BLaER1 (cell line): Measurements from ENCODE around the gene HJURP.

ENCODE experiments used
- H3K27ac ChIP-seq: shearing (Covaris generic); formaldehyde crosslinking; 2 replicates; pipeline ENCODE4 v1.8.1; 2022
- H3K27me3 ChIP-seq: shearing (Covaris generic); formaldehyde crosslinking; 2 replicates; pipeline ENCODE4 v1.8.1; 2022
- H3K36me3 ChIP-seq: shearing (Covaris generic); formaldehyde crosslinking; 2 replicates; pipeline ENCODE4 v1.8.1; 2022
- H3K4me1 ChIP-seq: shearing (Covaris generic); formaldehyde crosslinking; 2 replicates; pipeline ENCODE4 v1.8.1; 2022
- H3K4me2 ChIP-seq: shearing (Covaris generic); formaldehyde crosslinking; 2 replicates; pipeline ENCODE4 v1.8.1; 2022
- H3K4me3 ChIP-seq: shearing (Covaris generic); formaldehyde crosslinking; 2 replicates; pipeline ENCODE4 v1.8.1; 2022
- H3K9ac ChIP-seq: shearing (Covaris generic); formaldehyde crosslinking; 2 replicates; pipeline ENCODE4 v1.8.1; 2022
- H3K9me3 ChIP-seq: shearing (Covaris generic); formaldehyde crosslinking; 2 replicates; pipeline ENCODE4 v1.8.1; 2022
- H4K20me1 ChIP-seq: shearing (Covaris generic); formaldehyde crosslinking; 2 replicates; pipeline ENCODE4 v1.8.1; 2022
- Cebpa-rat ChIP-seq: shearing (Covaris generic); IDR thresholded peaks from 2 replicates; pipeline ENCODE4 v1.8.1; 2022

Gene HJURP

DNA sequence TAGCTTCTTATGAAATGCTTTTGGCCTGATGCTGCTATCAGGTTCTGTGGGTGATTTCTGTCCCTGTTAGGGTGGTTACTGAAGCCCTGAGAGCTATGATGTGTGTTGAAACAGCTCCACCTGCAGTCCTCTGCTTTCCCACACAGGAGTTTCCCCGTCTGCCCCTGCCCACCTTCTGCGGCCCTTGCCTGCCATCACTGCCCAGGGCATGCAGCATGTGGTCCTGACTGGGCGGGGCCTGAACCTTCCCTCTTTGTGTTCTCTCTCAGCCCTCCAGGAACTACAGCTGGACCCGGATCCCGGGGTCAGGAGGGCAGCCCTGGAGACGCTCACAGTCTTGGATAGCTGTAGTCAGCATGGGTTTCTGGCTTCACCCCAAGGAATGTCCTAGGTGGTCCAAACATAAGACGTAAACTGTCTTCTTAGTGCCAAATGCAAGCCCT, 21.4 kb downstream of the HJURP start:
- H4K20me1 ChIP-seq: peaks cover 33% of the 10 kb centered on the region
- H3K27me3 ChIP-seq: no peaks in the 10 kb centered on the region
- H3K9me3 ChIP-seq: no peaks in the 10 kb centered on the region
- no peak overlapping the region for H3K4me3 ChIP-seq
- H3K36me3 ChIP-seq: peaks cover 40% of the 10 kb centered on the region
- peaks cover 75% of the 10 kb centered on the region for H3K4me1 ChIP-seq
- H3K9ac ChIP-seq: no peak overlapping the region
- no peak for TF ChIP-seq Cebpa-rat
- peak overlapping the region; percentile 91 for H3K4me2 ChIP-seq
- peak overlapping the region; percentile 31 for H3K27ac ChIP-seq

DNA sequence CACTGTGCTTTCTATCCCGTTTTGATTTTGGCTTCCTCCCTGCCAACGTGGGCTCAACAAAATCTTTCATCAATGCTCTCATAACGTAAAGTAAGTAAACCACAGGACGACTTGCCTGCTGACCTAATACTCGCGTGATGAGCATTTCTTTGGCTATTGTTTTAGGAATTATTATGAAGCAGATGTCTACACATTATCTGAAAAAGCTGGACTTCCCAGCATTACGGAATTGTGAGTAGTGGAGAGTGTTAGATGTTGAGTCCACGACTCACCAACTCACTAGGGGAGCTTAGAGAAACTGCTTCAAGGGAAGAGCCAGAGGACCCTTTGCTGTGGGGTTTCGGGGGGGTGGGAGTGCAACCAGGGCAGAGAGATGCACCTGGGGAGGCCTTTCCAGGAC, 21.9 kb downstream of the HJURP start:
- peak overlapping the region; percentile 31; the same call in 1 of the 2 replicates for H3K27ac ChIP-seq
- peak overlapping the region; percentile 91 for H3K4me2 ChIP-seq
- peaks cover 71% of the 10 kb centered on the region for H3K4me1 ChIP-seq
- peaks cover 35% of the 10 kb centered on the region for H3K36me3 ChIP-seq
- no peak overlapping the region for H3K4me3 ChIP-seq
- no peak overlapping the region for H3K9ac ChIP-seq
- no peaks in the 10 kb centered on the region for H3K27me3 ChIP-seq
- H3K9me3 ChIP-seq: no peaks in the 10 kb centered on the region
- no peak for TF ChIP-seq Cebpa-rat
- H4K20me1 ChIP-seq: peaks cover 28% of the 10 kb centered on the region

- Histone ChIP-seq H3K36me3 (peaks cover 29% of the 10 kb centered on the region), H3K27ac (peak overlapping the region; percentile 31; the same call in 1 of the 2 replicates), H3K27me3 (no peaks in the 10 kb centered on the region), H3K4me3 (no peak overlapping the region), H3K9me3 (no peaks in the 10 kb centered on the region), H3K4me1 (peaks cover 71% of the 10 kb centered on the region), H4K20me1 (peaks cover 22% of the 10 kb centered on the region), H3K4me2 (peak overlapping the region; percentile 91), H3K9ac (peak overlapping the region; percentile 52; the same call in 1 of the 2 replicates)
- TF ChIP-seq Cebpa-rat: no peak
These were observed 22.5 kb downstream of the HJURP start for GRCh38 chr2:233831861-233832260.

- peak overlapping the region; percentile 91 for H3K4me2 ChIP-seq
- peaks cover 15% of the 10 kb centered on the region for H4K20me1 ChIP-seq
- peaks cover 71% of the 10 kb centered on the region for H3K4me1 ChIP-seq
- H3K4me3 ChIP-seq: peak overlapping the region; percentile 27; the same call in 1 of the 2 replicates
- H3K27ac ChIP-seq: peak overlapping the region; percentile 81
- no peaks in the 10 kb centered on the region for H3K9me3 ChIP-seq
- peaks cover 22% of the 10 kb centered on the region for H3K36me3 ChIP-seq
- no peak for TF ChIP-seq Cebpa-rat
- H3K27me3 ChIP-seq: no peaks in the 10 kb centered on the region
- peak overlapping the region; percentile 52 for H3K9ac ChIP-seq
These were observed 23.2 kb downstream of the HJURP start for GRCh38 chr2:233831011-233831721.

- H3K27ac ChIP-seq: peak overlapping the region; percentile 81
These were observed 24.1 kb downstream of the HJURP start for GRCh38 chr2:233830111-233830802.

GRCh38 chr2:233829193-233830110, 24.9 kb downstream of the HJURP start:
- Histone ChIP-seq H3K9me3 (no peaks in the 10 kb centered on the region), H3K9ac (no peak overlapping the region), H4K20me1 (0 out of 2 replicates have a peak, but pooled peaks cover 5% of the 10 kb centered on the region), H3K27me3 (no peaks in the 10 kb centered on the region), H3K4me1 (peaks cover 67% of the 10 kb centered on the region), H3K36me3 (peaks cover 6% of the 10 kb centered on the region; the same call in 1 of the 2 replicates), H3K27ac (peak overlapping the region; percentile 81), H3K4me2 (peak overlapping the region; percentile 91), H3K4me3 (no peak overlapping the region)
- no peak for TF ChIP-seq Cebpa-rat

More at GRCh38 chr2:233830111-233830802, 24.1 kb downstream of the HJURP start:
- H4K20me1 ChIP-seq: peaks cover 6% of the 10 kb centered on the region; the same call in 1 of the 2 replicates
- H3K4me2 ChIP-seq: peak overlapping the region; percentile 91
- H3K9me3 ChIP-seq: no peaks in the 10 kb centered on the region
- H3K9ac ChIP-seq: peak overlapping the region; percentile 52; the same call in 1 of the 2 replicates
- H3K4me1 ChIP-seq: peaks cover 71% of the 10 kb centered on the region
- peak overlapping the region; percentile 27; the same call in 1 of the 2 replicates for H3K4me3 ChIP-seq
- H3K27me3 ChIP-seq: no peaks in the 10 kb centered on the region
- H3K36me3 ChIP-seq: peaks cover 13% of the 10 kb centered on the region
- TF ChIP-seq Cebpa-rat: no peak

- Histone ChIP-seq H3K4me3 (no peak overlapping the region), H3K27me3 (no peaks in the 10 kb centered on the region), H3K9ac (0 out of 2 replicates have a peak overlapping the region, but pooled peaks have one; percentile 29), H4K20me1 (no peaks in the 10 kb centered on the region), H3K36me3 (no peaks in the 10 kb centered on the region), H3K9me3 (no peaks in the 10 kb centered on the region), H3K4me2 (peak overlapping the region; percentile 91), H3K4me1 (peaks cover 67% of the 10 kb centered on the region), H3K27ac (peak overlapping the region; percentile 81)
- TF ChIP-seq Cebpa-rat: no peak
These were observed 25.7 kb downstream of the HJURP start for GRCh38 chr2:233828546-233829192.

DNA sequence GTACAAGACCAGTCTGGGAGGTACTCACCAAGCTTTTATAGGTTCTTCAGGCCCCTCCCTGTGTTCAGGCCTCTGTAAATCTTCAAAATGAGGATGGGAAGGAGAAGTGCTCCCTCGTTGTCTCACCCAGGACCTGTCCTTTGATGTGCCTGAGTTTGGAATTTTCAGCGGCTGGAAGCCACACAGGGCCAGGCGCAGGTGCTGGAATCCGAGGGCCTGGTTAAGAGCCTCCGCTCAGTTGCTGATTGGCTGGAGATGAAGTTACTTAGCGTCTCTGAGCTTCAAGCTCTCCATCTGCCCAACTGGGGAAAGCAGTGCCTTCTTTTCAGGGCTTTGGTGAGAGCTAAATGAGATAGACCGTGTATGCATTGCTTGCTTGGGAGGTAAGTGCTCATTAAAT, 30.0 kb downstream of the HJURP start:
- Histone ChIP-seq H3K4me2 (peak overlapping the region; percentile 49), H3K9ac (no peak overlapping the region), H3K9me3 (no peaks in the 10 kb centered on the region), H3K27ac (no peak overlapping the region), H4K20me1 (no peaks in the 10 kb centered on the region), H3K4me3 (no peak overlapping the region), H3K36me3 (no peaks in the 10 kb centered on the region), H3K27me3 (no peaks in the 10 kb centered on the region), H3K4me1 (peaks cover 39% of the 10 kb centered on the region)
- no peak for TF ChIP-seq Cebpa-rat

DNA sequence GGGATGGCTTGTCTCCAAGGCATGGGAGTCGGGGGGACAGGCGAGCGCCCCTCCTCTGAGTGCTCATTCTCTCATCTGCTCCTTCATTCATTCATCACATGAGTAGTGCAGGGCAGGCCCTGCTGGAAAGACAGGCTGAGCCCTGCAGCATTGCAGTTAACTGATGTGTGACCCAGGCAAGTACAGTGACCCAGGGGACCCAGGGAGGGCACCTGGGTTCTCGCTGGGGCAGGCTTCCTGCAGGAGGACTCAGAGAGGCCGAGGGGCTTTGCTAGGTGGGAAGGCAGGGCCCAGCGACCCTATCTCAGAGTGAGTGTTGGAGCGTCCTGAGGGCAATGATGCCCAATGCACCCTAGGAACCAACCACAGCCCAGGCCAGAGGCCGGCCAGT, 30.6 kb downstream of the HJURP start:
- Histone ChIP-seq H3K4me3 (no peak overlapping the region), H3K27ac (no peak overlapping the region), H3K9ac (no peak overlapping the region; the same call in 1 of the 2 replicates), H3K36me3 (no peaks in the 10 kb centered on the region), H3K27me3 (no peaks in the 10 kb centered on the region), H4K20me1 (no peaks in the 10 kb centered on the region), H3K4me1 (peaks cover 32% of the 10 kb centered on the region), H3K4me2 (peak overlapping the region; percentile 49), H3K9me3 (no peaks in the 10 kb centered on the region)
- no peak for TF ChIP-seq Cebpa-rat
